Neutrophil (primary cell): Measurements from ENCODE around the gene PRPF8.

Experiments
- H3K27ac ChIP-seq: fragments of 200-600 bp; sonication (generic); 2 replicates; pipeline ENCODE4 v1.5.1; 2016; ENCODE audit warnings: mild to moderate bottlenecking, moderate library complexity
- H3K27me3 ChIP-seq: fragments of 200-600 bp; sonication (generic); 2 replicates; pipeline ENCODE4 v1.6.0; 2016; ENCODE audit warnings: mild to moderate bottlenecking
- H3K36me3 ChIP-seq: fragments of 200-600 bp; sonication (generic); 2 replicates; pipeline ENCODE4 v1.5.1; 2017
- H3K4me1 ChIP-seq, 2 experiments: fragments of 200-600 bp in 1 of 2; sonication (generic) in 1 of 2; 1 replicate in 1 of 2; 2 replicates in 1 of 2; pipeline versions ENCODE4 v1.5.1 to v1.6.1; 2013 to 2016; ENCODE audit warnings: low read depth in 1 of 2, low read length in 1 of 2, mild to moderate bottlenecking in 1 of 2, moderate library complexity in 1 of 2; ENCODE audit not compliant: control insufficient read depth in 1 of 2, insufficient read depth in 1 of 2
- H3K4me3 ChIP-seq, 2 experiments: fragments of 200-600 bp in 1 of 2; sonication (generic) in 1 of 2; 1 replicate in 1 of 2; 2 replicates in 1 of 2; pipeline ENCODE4 v1.5.1; 2013 to 2016; ENCODE audit warnings: low read depth in 1 of 2, low read length in 1 of 2, mild to moderate bottlenecking in 1 of 2, moderate library complexity in 1 of 2
- H3K9me3 ChIP-seq: fragments of 200-600 bp; sonication (generic); 2 replicates; pipeline ENCODE4 v1.5.1; 2016
- CTCF ChIP-seq: fragments of 200-600 bp; sonication (generic); IDR thresholded peaks from 2 replicates; pipeline ENCODE4 v1.5.1; 2016; ENCODE audit warnings: antibody characterized with exemption

Gene PRPF8

GRCh38 chr17:1626333-1626732 lies 58.3 kb downstream of the PRPF8 start:
- Histone ChIP-seq H3K27ac (peak overlapping the region; percentile 100), H3K4me1 (peaks cover 35 to 43% of the 10 kb centered on the region in 2 experiments), H3K36me3 (peaks cover 49% of the 10 kb centered on the region), H3K27me3 (peaks cover 14% of the 10 kb centered on the region), H3K4me3 (peak overlapping the region; percentile 97 to 99), H3K9me3 (no peaks in the 10 kb centered on the region)
- TF ChIP-seq CTCF = no peak

- H3K9me3 ChIP-seq = no peaks in the 10 kb centered on the region
Measured at GRCh38 chr17:1625581-1625980, 59.1 kb downstream of the PRPF8 start.

GRCh38 chr17:1625053-1625452 lies 59.6 kb downstream of the PRPF8 start:
- peaks cover under 1% of the 10 kb centered on the region for H3K27me3 ChIP-seq
- no peak for TF ChIP-seq CTCF
- peak overlapping the region; percentile 97 to 99 for H3K4me3 ChIP-seq

More at GRCh38 chr17:1625581-1625980, 59.1 kb downstream of the PRPF8 start:
- H3K4me1 ChIP-seq = peaks cover 35 to 43% of the 10 kb centered on the region in 2 experiments
- peak overlapping the region; percentile 100 for H3K27ac ChIP-seq
- H3K36me3 ChIP-seq = peaks cover 57% of the 10 kb centered on the region
- H3K4me3 ChIP-seq = peak overlapping the region; percentile 97 to 99
- H3K27me3 ChIP-seq = peaks cover 6% of the 10 kb centered on the region
- no peak for TF ChIP-seq CTCF

GRCh38 chr17:1624650-1625049 lies 60.0 kb downstream of the PRPF8 start:
- Histone ChIP-seq H3K36me3 (peaks cover 66% of the 10 kb centered on the region), H3K4me3 (peak overlapping the region in 1 of 2 experiments; percentile 97), H3K27me3 (no peaks in the 10 kb centered on the region), H3K27ac (peak overlapping the region; percentile 100), H3K9me3 (no peaks in the 10 kb centered on the region), H3K4me1 (peaks cover 33 to 34% of the 10 kb centered on the region in 2 experiments)
- TF ChIP-seq CTCF = no peak

More at GRCh38 chr17:1625053-1625452, 59.6 kb downstream of the PRPF8 start:
- no peaks in the 10 kb centered on the region for H3K9me3 ChIP-seq
- peaks cover 62% of the 10 kb centered on the region for H3K36me3 ChIP-seq
- peaks cover 35 to 38% of the 10 kb centered on the region in 2 experiments for H3K4me1 ChIP-seq
- H3K27ac ChIP-seq = peak overlapping the region; percentile 100

GRCh38 chr17:1623057-1623630 lies 61.5 kb downstream of the PRPF8 start:
- no peaks in the 10 kb centered on the region for H3K27me3 ChIP-seq

More at GRCh38 chr17:1623057-1623630, 61.5 kb downstream of the PRPF8 start:
- H3K4me1 ChIP-seq = peaks cover 31 to 36% of the 10 kb centered on the region in 2 experiments
- H3K27ac ChIP-seq = no peak overlapping the region
- H3K4me3 ChIP-seq = no peak overlapping the region
- TF ChIP-seq CTCF = no peak
- no peaks in the 10 kb centered on the region for H3K9me3 ChIP-seq
- H3K36me3 ChIP-seq = peaks cover 81% of the 10 kb centered on the region
